Measurements from ENCODE around the gene TINCR.

GRCh38 chr19:5512715-5513114, 55.0 kb downstream of the TINCR start:
- TF ChIP-seq CTCF (conservative IDR thresholded peaks at IDR 0.05), result no peak
- no peak for TF ChIP-seq ZFX (IDR thresholded peaks at IDR 0.05)
